ENCODE results near the gene OR13C8.

The OR13C8 gene

GRCh38 chr9:104618104-104618503 lies 49.1 kb downstream of the OR13C8 start, which contains the start of gene OR13C9:
OR13C9 (minus strand) TSS chr9:104618204; CDS start chr9:104618204, 0 bp downstream.
- no peak for DNase-seq
